K562 (cell line): ENCODE results near the gene SMIM12. TPM values are rescaled to one million over a fixed set of nuclear protein-coding genes. Genes with fewer than 3 reads are reported as not detected.

ENCODE experiments used
- ADNP ChIP-seq: fragments of 200-800 bp; sonication (Bioruptor generic); IDR thresholded peaks from 2 replicates; pipeline ENCODE4 v1.6.1; 2016; ENCODE audit warnings: missing genetic modification characterization, missing compliant biosample characterization
- CHD1 ChIP-seq: fragments of 200-600 bp; sonication (generic); IDR thresholded peaks from one replicate; pipeline ENCODE4 v1.6.1; 2012; ENCODE audit warnings: mild to moderate bottlenecking, moderate library complexity, low read length, inconsistent platforms
- CREB3 ChIP-seq: fragments of 450-650 bp; conservative IDR thresholded peaks from 2 replicates; pipeline ENCODE4 v1.6.1; 2016; ENCODE audit warnings: missing genetic modification characterization, low read depth, mild to moderate bottlenecking, missing compliant biosample characterization, moderate library complexity
- EGR1 ChIP-seq: fragments of 450-650 bp; conservative IDR thresholded peaks from 2 replicates; pipeline ENCODE4 v1.6.1; 2017; ENCODE audit warnings: mild to moderate bottlenecking
- ETV1 ChIP-seq: fragments of 450-650 bp; conservative IDR thresholded peaks from 2 replicates; pipeline ENCODE4 v1.6.1; 2016; ENCODE audit warnings: missing genetic modification characterization, control low read depth, low read depth, missing compliant biosample characterization
- EZH2 ChIP-seq: IDR thresholded peaks from 2 replicates; pipeline ENCODE4 v1.6.1; 2012; ENCODE audit warnings: low read depth, mild to moderate bottlenecking, inconsistent platforms, low read length, borderline replicate concordance
- HLTF ChIP-seq: fragments of 450-650 bp; IDR thresholded peaks from 2 replicates; pipeline ENCODE4 v1.6.1; 2016
- HOXB6 ChIP-seq: fragments of 250-450 bp; sonication (Bioruptor Pico); IDR thresholded peaks from 2 replicates; pipeline ENCODE4 v1.5.1; 2022; ENCODE audit warnings: mild to moderate bottlenecking, borderline replicate concordance
- ILF3 ChIP-seq: fragments of 450-650 bp; IDR thresholded peaks from 2 replicates; pipeline ENCODE4 v1.6.1; 2018; ENCODE audit warnings: antibody characterized with exemption, mild to moderate bottlenecking, moderate library complexity, borderline replicate concordance
- MCM3 ChIP-seq: fragments of 450-650 bp; IDR thresholded peaks from 2 replicates; pipeline ENCODE4 v1.6.1; 2016
- NEUROD1 ChIP-seq: fragments of 150-350 bp; IDR thresholded peaks from 2 replicates; pipeline ENCODE4 v1.6.1; 2014; ENCODE audit warnings: borderline replicate concordance, low read length, low read depth; ENCODE audit not compliant: partially characterized antibody
- NUFIP1 ChIP-seq: fragments of 450-650 bp; IDR thresholded peaks from 2 replicates; pipeline ENCODE4 v1.6.1; 2018; ENCODE audit not compliant: partially characterized antibody
- RNF2 ChIP-seq: sonication (generic); IDR thresholded peaks from 2 replicates; pipeline ENCODE4 v1.6.1; 2016
- SFPQ ChIP-seq: fragments of 200-400 bp; formaldehyde crosslinking; IDR thresholded peaks from 2 replicates; pipeline ENCODE4 v1.6.1; 2017; ENCODE audit warnings: mild to moderate bottlenecking, low read depth, low read length, moderate library complexity
- ZBTB9 ChIP-seq: fragments of 450-650 bp; formaldehyde crosslinking; IDR thresholded peaks from 2 replicates; pipeline ENCODE4 v1.4.0; 2020; ENCODE audit warnings: mild to moderate bottlenecking, moderate library complexity
- ZNF146 ChIP-seq: IDR thresholded peaks from one replicate; pipeline ENCODE4 v1.6.1; 2018; ENCODE audit warnings: missing compliant biosample characterization; ENCODE audit not compliant: unreplicated experiment
- ZNF3 ChIP-seq: fragments of 250-450 bp; sonication (Bioruptor Pico); IDR thresholded peaks from 2 replicates; pipeline ENCODE4 v1.5.0; 2021; ENCODE audit warnings: mild to moderate bottlenecking, moderate library complexity
- ZNF347 ChIP-seq: fragments of 450-650 bp; formaldehyde crosslinking; IDR thresholded peaks from 2 replicates; pipeline ENCODE4 v1.4.0; 2020; ENCODE audit warnings: low read depth, mild to moderate bottlenecking, moderate library complexity
- ZNF518B ChIP-seq: fragments of 250-450 bp; sonication (Bioruptor Pico); IDR thresholded peaks from 2 replicates; pipeline ENCODE4 v1.5.0; 2021; ENCODE audit warnings: mild to moderate bottlenecking, moderate library complexity
- ZNF586 ChIP-seq: fragments of 450-650 bp; formaldehyde crosslinking; conservative IDR thresholded peaks from 2 replicates; pipeline ENCODE4 v1.4.0; 2020; ENCODE audit warnings: mild to moderate bottlenecking, moderate library complexity
- ZNF668 ChIP-seq: fragments of 250-450 bp; sonication (Bioruptor Pico); IDR thresholded peaks from 2 replicates; pipeline ENCODE4 v1.8.0; 2022; ENCODE audit warnings: mild to moderate bottlenecking, inconsistent platforms
- ZNF766 ChIP-seq: fragments of 200-800 bp; sonication (Bioruptor generic); conservative IDR thresholded peaks from 2 replicates; pipeline ENCODE4 v1.6.1; 2016; ENCODE audit warnings: missing genetic modification characterization, missing compliant biosample characterization
- polyA plus RNA-seq, 8 experiments: library from polyadenylated mRNA; depleted of rRNA in 4 of 8; stranded (reverse) in 5 of 8; unstranded in 3 of 8; fragments of >200 nt; fragmentation: Nextera tagmentation in 2 of 8; fragmentation: Illumina TruSeq in 1 of 8; extraction: Ambion mirVana in 2 of 8; extraction: Trizol in 1 of 8; gene quantifications; 2 replicates each; pipeline versions ENCODE4 v1.2.1 to v1.2.3, GENCODE V29; 2011 to 2014; ENCODE audit warnings: inconsistent platforms in 1 of 8, missing spikeins in 1 of 8
- total RNA-seq, 7 experiments: library from RNA; depleted of rRNA in 6 of 7; stranded (reverse); fragments of >200 nt in 6 of 7; fragmentation: Illumina TruSeq in 2 of 7; extraction: Trizol in 2 of 7; gene quantifications; 2 replicates each; pipeline versions ENCODE4 v1.2.1 to v1.2.3, GENCODE V29; 2011 to 2021; ENCODE audit warnings: low replicate concordance in 1 of 7

Gene SMIM12
- total and polyA plus RNA-seq, 9 of the 15 experiments (the other 6 are each of a cell fraction or from before 2014, with no cell fraction given), result 51.7 to 112 (median 63.9) TPM

GRCh38 chr1:34865981-34866761, 6.6 kb upstream of the SMIM12 start (continued):
- TF ChIP-seq NUFIP1 (no peak), ADNP (tag) (no peak), ZNF586 (no peak), HLTF (0 out of 2 replicates have a peak, but pooled peaks have one; percentile 42), CHD1 (no peak), EZH2 (no peak), ZNF146 (CRISPR knock-in tag) (no peak), ILF3 (no peak), ZNF518B (CRISPR knock-in tag) (no peak), NEUROD1 (no peak), RNF2 (no peak), HOXB6 (no peak), ZBTB9 (CRISPR knock-in tag) (no peak), ZNF766 (no peak), ETV1 (tag) (0 out of 2 replicates have a peak, but pooled peaks have one; percentile 8), ZNF3 (CRISPR knock-in tag) (no peak), CREB3 (no peak), SFPQ (no peak), ZNF347 (CRISPR knock-in tag) (no peak), EGR1 (peak; percentile 91), ZNF668 (CRISPR knock-in tag) (no peak), MCM3 (no peak)
